Activated CD4-positive, alpha-beta T cell treated with anti-CD3 and anti-CD28 coated beads, Interleukin-2, amount 50 U/mL, for 48 hours (primary cell): ENCODE data around the gene ABCE1.
A peak's percentile ranks its signal among the peaks of the same experiment; 100 is the strongest.

Source experiments
- DNase-seq, 2 experiments: peaks; one replicate each; pipeline ENCODE4 v3.0.0-alpha.2; 2020

Gene ABCE1

GRCh38 chr4:145177906-145178538 is 79.9 kb downstream of the ABCE1 start:
- DNase-seq: peak in 1 of 2 experiments; percentile 10

DNA sequence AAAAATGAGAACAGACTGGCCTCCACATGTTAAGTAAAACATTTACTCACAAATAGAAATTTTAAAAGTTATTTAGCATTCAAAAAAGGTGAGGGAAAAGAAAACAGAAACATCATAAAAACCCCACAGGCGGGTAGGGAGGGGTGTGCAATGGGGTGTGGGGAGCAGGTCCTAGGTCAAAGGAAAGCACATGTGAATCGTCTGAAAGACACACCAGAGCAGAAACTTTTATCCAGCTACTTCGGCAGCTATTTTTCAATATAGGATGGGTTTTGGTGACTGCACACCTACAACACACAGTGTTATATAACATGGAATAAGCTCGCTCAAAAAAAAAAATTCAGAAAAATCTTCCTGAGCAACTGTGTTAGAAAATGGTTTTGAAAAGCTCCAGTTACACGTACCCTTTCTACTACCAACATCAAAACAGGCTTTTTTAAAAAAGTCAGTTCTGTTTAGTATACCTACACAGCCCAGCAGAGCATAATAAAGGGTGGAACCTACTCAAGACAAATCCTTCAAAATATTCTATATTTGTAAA is 80.7 kb downstream of the ABCE1 start:
- peak in 1 of 2 experiments; percentile 16 for DNase-seq
